GM21367 (cell line): ENCODE data around the gene ACSM6.
"Not testable (repeated sequence)": the region's sequence is repeated elsewhere in the genome, so short reads cannot be mapped to it uniquely, and the experiment has no call there.

Experiments
- ATAC-seq: cut with Tn5 transposase; IDR thresholded peaks from one replicate; pipeline ENCODE4 v1.9.1; 2021; ENCODE audit not compliant: unreplicated experiment

The ACSM6 gene

GRCh38 chr10:95214793-95215192, 20.8 kb downstream of the ACSM6 start:
- ATAC-seq: no peak

- ATAC-seq: no peak
Observed at GRCh38 chr10:95217476-95217875, 23.4 kb downstream of the ACSM6 start.

GRCh38 chr10:95220539-95220938, 26.5 kb downstream of the ACSM6 start:
- no peak for ATAC-seq

GRCh38 chr10:95221124-95221523, 27.1 kb downstream of the ACSM6 start:
- ATAC-seq: no peak

GRCh38 chr10:95225136-95225535, 31.1 kb downstream of the ACSM6 start:
- ATAC-seq: no peak

GRCh38 chr10:95228934-95229723, 35.1 kb downstream of the ACSM6 start:
- ATAC-seq: not testable (repeated sequence)

GRCh38 chr10:95229724-95230627, 35.9 kb downstream of the ACSM6 start:
- ATAC-seq: no peak

GRCh38 chr10:95230677-95231586, 36.9 kb downstream of the ACSM6 start:
- ATAC-seq: not testable (repeated sequence)

- ATAC-seq: no peak
Observed at GRCh38 chr10:95233377-95234034, 39.5 kb downstream of the ACSM6 start.

- no peak for ATAC-seq
Observed at GRCh38 chr10:95234951-95235350, 40.9 kb downstream of the ACSM6 start.

- no peak for ATAC-seq
Observed at GRCh38 chr10:95235676-95236067, 41.6 kb downstream of the ACSM6 start.

GRCh38 chr10:95236068-95236903, 42.2 kb downstream of the ACSM6 start:
- peak; percentile 97 for ATAC-seq

GRCh38 chr10:95237376-95238170, 43.5 kb downstream of the ACSM6 start:
- ATAC-seq: no peak

GRCh38 chr10:95240096-95240495, 46.1 kb downstream of the ACSM6 start:
- not testable (repeated sequence) for ATAC-seq

- ATAC-seq: no peak
Observed at GRCh38 chr10:95240811-95241210, 46.8 kb downstream of the ACSM6 start.

- no peak for ATAC-seq
Observed at GRCh38 chr10:95241533-95241932, 47.5 kb downstream of the ACSM6 start.

- no peak for ATAC-seq
Observed at GRCh38 chr10:95242581-95243317, 48.7 kb downstream of the ACSM6 start.

GRCh38 chr10:95243318-95243617, 49.2 kb downstream of the ACSM6 start:
- no peak for ATAC-seq
